Astrocyte (in vitro differentiated cells and primary cell): ENCODE results near the gene PARM1. TPM values are rescaled to one million over a fixed set of nuclear protein-coding genes. Genes with fewer than 3 reads are reported as not detected.

ENCODE experiments used
- DNase-seq: peaks from one replicate; pipeline ENCODE4 v3.0.0-alpha.2; 2010; ENCODE audit warnings: low read depth
- FAIRE-seq: peaks from 2 replicates; lab custom pipeline; 2011; peaks lifted over from hg19 to GRCh38; lab: Jason Lieb, UNC
- H2AFZ ChIP-seq: 2 replicates; pipeline ENCODE4 v1.6.0; 2012; ENCODE audit warnings: low read depth, low read length, inconsistent platforms
- H3K27ac ChIP-seq: 2 replicates; pipeline ENCODE4 v1.5.1; 2011; ENCODE audit warnings: low read depth, low read length, inconsistent platforms
- H3K27me3 ChIP-seq: 2 replicates; pipeline ENCODE4 v1.6.0; 2011; ENCODE audit warnings: low read length, inconsistent platforms; ENCODE audit not compliant: insufficient read depth
- H3K36me3 ChIP-seq: 2 replicates; pipeline ENCODE4 v1.5.1; 2011; ENCODE audit warnings: low read length, inconsistent platforms; ENCODE audit not compliant: insufficient read depth
- H3K4me1 ChIP-seq: 2 replicates; pipeline ENCODE4 v1.5.1; 2011; ENCODE audit warnings: low read length, inconsistent platforms; ENCODE audit not compliant: insufficient read depth
- H3K4me2 ChIP-seq: 2 replicates; pipeline ENCODE4 v1.6.0; 2012; ENCODE audit warnings: low read length, inconsistent platforms
- H3K4me3 ChIP-seq: 2 replicates; pipeline ENCODE4 v1.5.1; 2011; ENCODE audit warnings: low read depth, mild to moderate bottlenecking, low read length, inconsistent platforms; ENCODE audit not compliant: insufficient read depth
- H3K79me2 ChIP-seq: 2 replicates; pipeline ENCODE4 v1.6.0; 2012; ENCODE audit warnings: mild to moderate bottlenecking, low read length, inconsistent platforms; ENCODE audit not compliant: insufficient read depth
- H3K9ac ChIP-seq: 2 replicates; pipeline ENCODE4 v1.6.0; 2012; ENCODE audit warnings: mild to moderate bottlenecking, low read length, inconsistent platforms
- H3K9me3 ChIP-seq: 2 replicates; pipeline ENCODE4 v1.5.1; 2012; ENCODE audit warnings: low read depth, mild to moderate bottlenecking, low read length, inconsistent platforms; ENCODE audit not compliant: insufficient read depth
- H4K20me1 ChIP-seq: 2 replicates; pipeline ENCODE4 v1.6.0; 2012; ENCODE audit warnings: low read length, inconsistent platforms; ENCODE audit not compliant: insufficient read depth
- H3K27ac Mint-ChIP-seq: one replicate; pipeline ENCODE4 v1.8.0; 2021; ENCODE audit warnings: mild to moderate bottlenecking, mixed read lengths; ENCODE audit not compliant: unreplicated experiment
- H3K27me3 Mint-ChIP-seq: one replicate; pipeline ENCODE4 v1.8.0; 2021; ENCODE audit warnings: low read depth, mixed read lengths; ENCODE audit not compliant: unreplicated experiment
- H3K36me3 Mint-ChIP-seq: one replicate; pipeline ENCODE4 v1.8.0; 2021; ENCODE audit warnings: low read depth, mixed read lengths; ENCODE audit not compliant: unreplicated experiment
- H3K4me1 Mint-ChIP-seq: one replicate; pipeline ENCODE4 v1.8.0; 2021; ENCODE audit warnings: low read depth, mixed read lengths; ENCODE audit not compliant: unreplicated experiment
- H3K4me3 Mint-ChIP-seq: one replicate; pipeline ENCODE4 v1.8.0; 2021; ENCODE audit warnings: mild to moderate bottlenecking, moderate library complexity, mixed read lengths; ENCODE audit not compliant: unreplicated experiment
- H3K9me3 Mint-ChIP-seq: one replicate; pipeline ENCODE4 v1.8.0; 2021; ENCODE audit warnings: mild to moderate bottlenecking, mixed read lengths; ENCODE audit not compliant: unreplicated experiment
- EZH2 ChIP-seq: IDR thresholded peaks from 2 replicates; pipeline ENCODE4 v1.6.1; 2012; ENCODE audit warnings: mild to moderate bottlenecking, low read length, inconsistent platforms; ENCODE audit not compliant: insufficient read depth
- total RNA-seq: library from RNA; stranded (reverse); gene quantifications from 2 replicates; pipeline ENCODE4 v1.2.1, GENCODE V29; 2021
- TF ChIP-seq, protein P1 (sequence below): IDR thresholded peaks from 2 replicates; pipeline ENCODE4 v1.5.1; 2011; ENCODE audit warnings: low read depth, mild to moderate bottlenecking, inconsistent platforms, low read length, moderate library complexity; ENCODE audit not compliant: insufficient read depth

The PARM1 gene
- total RNA-seq, 1 donor from 2014 or later = 1.2 TPM

- peaks cover 2% of the 10 kb centered on the region for H3K4me1 Mint-ChIP-seq
- no peak overlapping the region for H2AFZ ChIP-seq
- H3K36me3 Mint-ChIP-seq = no peaks in the 10 kb centered on the region
- H3K4me1 ChIP-seq = peaks cover 19% of the 10 kb centered on the region
- H3K4me3 ChIP-seq = no peak overlapping the region
- no peak overlapping the region for H3K27ac ChIP-seq
- H3K9me3 Mint-ChIP-seq = no peaks in the 10 kb centered on the region
- H3K79me2 ChIP-seq = no peaks in the 10 kb centered on the region
- DNase-seq (no peak), FAIRE-seq (no peak)
- peaks cover 37% of the 10 kb centered on the region for H3K27me3 Mint-ChIP-seq
- H3K27me3 ChIP-seq = peaks cover 49% of the 10 kb centered on the region
- TF ChIP-seq EZH2 = no peak
- TF ChIP-seq, protein P1, sequence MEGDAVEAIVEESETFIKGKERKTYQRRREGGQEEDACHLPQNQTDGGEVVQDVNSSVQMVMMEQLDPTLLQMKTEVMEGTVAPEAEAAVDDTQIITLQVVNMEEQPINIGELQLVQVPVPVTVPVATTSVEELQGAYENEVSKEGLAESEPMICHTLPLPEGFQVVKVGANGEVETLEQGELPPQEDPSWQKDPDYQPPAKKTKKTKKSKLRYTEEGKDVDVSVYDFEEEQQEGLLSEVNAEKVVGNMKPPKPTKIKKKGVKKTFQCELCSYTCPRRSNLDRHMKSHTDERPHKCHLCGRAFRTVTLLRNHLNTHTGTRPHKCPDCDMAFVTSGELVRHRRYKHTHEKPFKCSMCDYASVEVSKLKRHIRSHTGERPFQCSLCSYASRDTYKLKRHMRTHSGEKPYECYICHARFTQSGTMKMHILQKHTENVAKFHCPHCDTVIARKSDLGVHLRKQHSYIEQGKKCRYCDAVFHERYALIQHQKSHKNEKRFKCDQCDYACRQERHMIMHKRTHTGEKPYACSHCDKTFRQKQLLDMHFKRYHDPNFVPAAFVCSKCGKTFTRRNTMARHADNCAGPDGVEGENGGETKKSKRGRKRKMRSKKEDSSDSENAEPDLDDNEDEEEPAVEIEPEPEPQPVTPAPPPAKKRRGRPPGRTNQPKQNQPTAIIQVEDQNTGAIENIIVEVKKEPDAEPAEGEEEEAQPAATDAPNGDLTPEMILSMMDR = no peak
- H3K4me2 ChIP-seq = peak overlapping the region; percentile 90
- no peak overlapping the region for H3K27ac Mint-ChIP-seq
- H3K9me3 ChIP-seq = no peaks in the 10 kb centered on the region
- H3K9ac ChIP-seq = no peak overlapping the region
- no peaks in the 10 kb centered on the region for H3K36me3 ChIP-seq
- peak overlapping the region; percentile 83 for H3K4me3 Mint-ChIP-seq
- no peaks in the 10 kb centered on the region for H4K20me1 ChIP-seq
Observed at GRCh38 chr4:74934888-74935287, 2.0 kb downstream of the PARM1 start.

- peaks cover 9% of the 10 kb centered on the region for H3K4me1 Mint-ChIP-seq
- FAIRE-seq = no peak
- H3K36me3 Mint-ChIP-seq = no peaks in the 10 kb centered on the region
- no peaks in the 10 kb centered on the region for H3K36me3 ChIP-seq
- H3K27me3 ChIP-seq = peaks cover 5% of the 10 kb centered on the region
- no peaks in the 10 kb centered on the region for H3K9me3 Mint-ChIP-seq
- no peak overlapping the region for H2AFZ ChIP-seq
- H3K9ac ChIP-seq = no peak overlapping the region
- H4K20me1 ChIP-seq = no peaks in the 10 kb centered on the region
- no peak overlapping the region for H3K27ac ChIP-seq
- H3K4me3 ChIP-seq = no peak overlapping the region
- peaks cover 7% of the 10 kb centered on the region for H3K27me3 Mint-ChIP-seq
- no peak overlapping the region for H3K4me3 Mint-ChIP-seq
- no peaks in the 10 kb centered on the region for H3K79me2 ChIP-seq
- H3K27ac Mint-ChIP-seq = no peak overlapping the region
- H3K4me2 ChIP-seq = no peak overlapping the region
- TF ChIP-seq, protein P1 = no peak
- no peak for TF ChIP-seq EZH2
- no peak for DNase-seq
- H3K4me1 ChIP-seq = no peaks in the 10 kb centered on the region
- H3K9me3 ChIP-seq = no peaks in the 10 kb centered on the region
Observed at GRCh38 chr4:74941123-74941522, 8.2 kb downstream of the PARM1 start.

DNA sequence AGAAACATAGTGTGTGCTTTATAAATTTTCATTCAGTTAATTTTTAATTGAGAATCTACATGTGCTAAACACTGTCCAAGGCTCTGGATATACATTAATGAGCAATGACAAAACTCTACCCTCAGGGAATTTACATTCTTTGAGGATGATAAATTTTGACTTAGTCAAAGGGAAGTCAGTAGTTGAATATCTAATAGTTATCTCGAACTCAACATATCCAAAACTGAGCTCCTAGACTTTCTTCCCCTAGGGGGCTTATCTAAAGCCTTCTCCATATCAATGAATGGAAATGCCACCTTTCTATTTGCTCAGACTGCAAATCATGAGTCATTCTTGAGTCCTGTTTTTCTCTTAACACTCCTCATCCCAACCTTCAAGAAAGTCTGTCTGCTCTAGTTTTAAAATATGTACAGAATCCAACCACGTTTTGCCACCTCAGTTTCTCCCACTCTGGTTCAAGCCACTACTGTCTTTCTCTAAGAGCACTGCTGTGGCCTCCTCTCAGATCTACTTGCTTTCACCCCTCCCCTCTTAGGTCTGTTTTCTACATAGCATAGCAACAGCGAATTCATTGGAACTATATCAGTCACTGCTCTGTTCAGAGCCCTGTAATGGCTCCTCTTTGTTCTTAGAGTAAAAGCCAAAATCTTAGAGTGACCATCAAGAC is 9.5 kb downstream of the PARM1 start:
- H3K4me1 Mint-ChIP-seq = peaks cover 6% of the 10 kb centered on the region
- no peak overlapping the region for H3K4me3 ChIP-seq
- DNase-seq = no peak
- H3K79me2 ChIP-seq = no peaks in the 10 kb centered on the region
- H2AFZ ChIP-seq = no peak overlapping the region
- no peaks in the 10 kb centered on the region for H3K36me3 ChIP-seq
- H3K9me3 Mint-ChIP-seq = no peaks in the 10 kb centered on the region
- no peaks in the 10 kb centered on the region for H3K9me3 ChIP-seq
- no peaks in the 10 kb centered on the region for H3K4me1 ChIP-seq
- no peaks in the 10 kb centered on the region for H3K27me3 ChIP-seq
- H3K27ac ChIP-seq = no peak overlapping the region
- no peak for FAIRE-seq
- no peak overlapping the region for H3K4me2 ChIP-seq
- no peaks in the 10 kb centered on the region for H3K36me3 Mint-ChIP-seq
- peaks cover 2% of the 10 kb centered on the region for H3K27me3 Mint-ChIP-seq
- H4K20me1 ChIP-seq = no peaks in the 10 kb centered on the region
- no peak for TF ChIP-seq EZH2
- TF ChIP-seq, protein P1 = no peak
- H3K27ac Mint-ChIP-seq = no peak overlapping the region
- H3K4me3 Mint-ChIP-seq = no peak overlapping the region
- H3K9ac ChIP-seq = no peak overlapping the region
